A549 (cell line): ENCODE measurements around the gene GRIP2. TPM values are rescaled to one million over a fixed set of nuclear protein-coding genes. Genes with fewer than 3 reads are reported as not detected.

Experiments used
- ATAC-seq, 2 experiments: fragments of 200-7000 bp in 1 of 2; fragments of >200 bp in 1 of 2; cut with Nextera tagmentation in 1 of 2; cut with Tn5 transposase in 1 of 2; 3 replicates each; pipeline versions ENCODE4 v1.8.0 to v1.9.1; 2018 to 2020; ENCODE audit warnings: mild to moderate bottlenecking in 1 of 2, moderate library complexity in 1 of 2
- CTCF ChIA-PET: fragments of 300-600 bp; sonication (Branson Sonifier 250); formaldehyde crosslinking; extraction: SDS; loops from one replicate; lab custom pipeline; 2021; ENCODE audit warnings: antibody characterized with exemption, inconsistent platforms; lab: Yijun Ruan, JAX
- POLR2A ChIA-PET: fragments of 350-600 bp; formaldehyde crosslinking; extraction: SDS; loops from one replicate; lab custom pipeline; 2021; ENCODE audit warnings: antibody characterized with exemption, inconsistent platforms; lab: Yijun Ruan, JAX
- DNase-seq, 2 experiments: peaks; one replicate each; pipeline versions ENCODE4 v3.0.0 to v3.0.0-alpha.2; 2011 to 2016; ENCODE audit warnings: low read depth in 1 of 2, low spot score in 1 of 2
- FAIRE-seq: peaks from 2 replicates; lab custom pipeline; 2011; peaks lifted over from hg19 to GRCh38; lab: Jason Lieb, UNC
- H3K27ac ChIP-seq, 2 experiments: fragments of >200 bp; sonication (Bioruptor Twin); formaldehyde crosslinking; 3 replicates each; pipeline ENCODE4 v1.5.1; 2016 to 2017
- H3K4me1 ChIP-seq: fragments of >200 bp; sonication (Bioruptor Twin); formaldehyde crosslinking; 3 replicates; pipeline ENCODE4 v1.6.1; 2016
- H3K4me2 ChIP-seq: fragments of >200 bp; sonication (Bioruptor Twin); formaldehyde crosslinking; 3 replicates; pipeline ENCODE4 v1.6.1; 2016
- H3K4me3 ChIP-seq: fragments of >200 bp; sonication (Bioruptor Twin); formaldehyde crosslinking; 3 replicates; pipeline ENCODE4 v1.5.1; 2016
- H3K9me3 ChIP-seq: fragments of >200 bp; sonication (Bioruptor Twin); formaldehyde crosslinking; 3 replicates; pipeline ENCODE4 v1.6.1; 2016
- CBX8 ChIP-seq: fragments of 200-600 bp; sonication (generic); IDR thresholded peaks from 2 replicates; pipeline ENCODE4 v1.6.1; 2016
- CEBPB ChIP-seq, 2 experiments: fragments of >200 bp in 1 of 2; sonication (Bioruptor Twin) in 1 of 2; formaldehyde crosslinking in 1 of 2; IDR thresholded peaks; 2 replicates each; pipeline ENCODE4 v1.6.1; 2012 to 2016
- CHD4 ChIP-seq: fragments of 200-600 bp; sonication (generic); IDR thresholded peaks from 2 replicates; pipeline ENCODE4 v1.6.1; 2016; ENCODE audit warnings: antibody characterized with exemption, mild to moderate bottlenecking, borderline replicate concordance
- CTCF ChIP-seq: fragments of >200 bp; sonication (Bioruptor Twin); formaldehyde crosslinking; IDR thresholded peaks from 3 replicates; pipeline ENCODE4 v1.5.1; 2016
- EHF ChIP-seq: fragments of 250-450 bp; sonication (Bioruptor Pico); IDR thresholded peaks from 2 replicates; pipeline ENCODE4 v1.5.0; 2020; ENCODE audit warnings: mild to moderate bottlenecking
- ESRRA ChIP-seq: fragments of 150-350 bp; IDR thresholded peaks from 2 replicates; pipeline ENCODE4 v1.6.1; 2014; ENCODE audit warnings: mild to moderate bottlenecking, low read length, borderline replicate concordance
- FOSB ChIP-seq: fragments of 250-450 bp; sonication (Bioruptor Pico); IDR thresholded peaks from 2 replicates; pipeline ENCODE4 v1.5.0; 2020; ENCODE audit warnings: mild to moderate bottlenecking, moderate library complexity
- GATA3 ChIP-seq: IDR thresholded peaks from 2 replicates; pipeline ENCODE4 v1.6.1; 2012; ENCODE audit warnings: borderline replicate concordance
- HDAC2 ChIP-seq: fragments of 200-600 bp; sonication (generic); IDR thresholded peaks from 2 replicates; pipeline ENCODE4 v1.6.1; 2016
- HOXA7 ChIP-seq: fragments of 250-450 bp; sonication (Bioruptor Pico); IDR thresholded peaks from 2 replicates; pipeline ENCODE4 v1.5.0; 2020; ENCODE audit warnings: mild to moderate bottlenecking, moderate library complexity
- HOXB13 ChIP-seq: fragments of 250-450 bp; sonication (Bioruptor Pico); IDR thresholded peaks from 2 replicates; pipeline ENCODE4 v1.5.0; 2020; ENCODE audit warnings: low read depth, mild to moderate bottlenecking, moderate library complexity
- HOXB5 ChIP-seq: fragments of 250-450 bp; sonication (Bioruptor Pico); IDR thresholded peaks from 2 replicates; pipeline ENCODE4 v1.5.0; 2020; ENCODE audit warnings: mild to moderate bottlenecking, moderate library complexity
- JUN ChIP-seq, 2 experiments: fragments of >200 bp; sonication (Bioruptor Twin); formaldehyde crosslinking; IDR thresholded peaks; 2 replicates in 1 of 2; 3 replicates in 1 of 2; pipeline ENCODE4 v1.6.1; 2016 to 2017
- JUNB ChIP-seq: fragments of >200 bp; sonication (Bioruptor Twin); formaldehyde crosslinking; IDR thresholded peaks from 2 replicates; pipeline ENCODE4 v1.6.1; 2016
- KDM1A ChIP-seq: fragments of 200-600 bp; sonication (generic); IDR thresholded peaks from 2 replicates; pipeline ENCODE4 v1.6.1; 2016; ENCODE audit warnings: low read depth, mild to moderate bottlenecking
- KDM5A ChIP-seq: fragments of 200-600 bp; sonication (generic); IDR thresholded peaks from 2 replicates; pipeline ENCODE4 v1.6.1; 2016; ENCODE audit warnings: antibody characterized with exemption, mild to moderate bottlenecking
- MAFK ChIP-seq: fragments of 450-650 bp; IDR thresholded peaks from 2 replicates; pipeline ENCODE4 v1.6.1; 2014; ENCODE audit not compliant: partially characterized antibody
- MAZ ChIP-seq: fragments of 150-350 bp; IDR thresholded peaks from 2 replicates; pipeline ENCODE4 v1.6.1; 2014; ENCODE audit warnings: antibody characterized with exemption, low read depth, low read length, borderline replicate concordance
- POLR2AphosphoS2 ChIP-seq: conservative IDR thresholded peaks from 2 replicates; pipeline ENCODE4 v1.6.1; 2012; ENCODE audit warnings: low read length, improper control_type of control experiment, inconsistent platforms
- RAD21 ChIP-seq, 2 experiments: fragments of >200 bp in 1 of 2; sonication (Bioruptor Twin) in 1 of 2; formaldehyde crosslinking in 1 of 2; IDR thresholded peaks in 1 of 2; conservative IDR thresholded peaks in 1 of 2; 2 replicates in 1 of 2; 3 replicates in 1 of 2; pipeline ENCODE4 v1.6.1; 2012 to 2018; ENCODE audit warnings: inconsistent platforms in 1 of 2
- RCOR1 ChIP-seq: fragments of 150-350 bp; IDR thresholded peaks from 2 replicates; pipeline ENCODE4 v1.6.1; 2014; ENCODE audit warnings: antibody characterized with exemption, low read length, low read depth
- REST ChIP-seq: fragments of 200-600 bp; sonication (generic); IDR thresholded peaks from 2 replicates; pipeline ENCODE4 v1.6.1; 2016; ENCODE audit warnings: antibody characterized with exemption, mild to moderate bottlenecking, moderate library complexity
- SMC3 ChIP-seq: fragments of >200 bp; sonication (Bioruptor Twin); formaldehyde crosslinking; IDR thresholded peaks from 3 replicates; pipeline ENCODE4 v1.6.1; 2018; ENCODE audit warnings: inconsistent platforms
- ZC3H11A ChIP-seq: fragments of 450-650 bp; IDR thresholded peaks from 2 replicates; pipeline ENCODE4 v1.6.1; 2014; ENCODE audit warnings: antibody characterized with exemption, mild to moderate bottlenecking
- ZFP36 ChIP-seq: fragments of 450-650 bp; IDR thresholded peaks from 2 replicates; pipeline ENCODE4 v1.6.1; 2014; ENCODE audit warnings: borderline replicate concordance; ENCODE audit not compliant: partially characterized antibody
- ZNF302 ChIP-seq: fragments of 250-450 bp; sonication (Bioruptor Pico); IDR thresholded peaks from 2 replicates; pipeline ENCODE4 v1.9.0; 2021; ENCODE audit warnings: inconsistent platforms, mild to moderate bottlenecking, moderate library complexity
- WGBS: methylation state at CpG from one replicate; pipeline ENCODE4 v1.1.6; 2017; ENCODE audit errors: missing lambda C conversion rate; 5-methylcytosine and 5-hydroxymethylcytosine counted together
- polyA plus RNA-seq, 4 experiments: library from polyadenylated mRNA; depleted of rRNA in 3 of 4; stranded (reverse); fragments of >200 nt; fragmentation: RNase III in 1 of 4; extraction: RNeasy Plus Mini Kit Qiagen cat#74134 plus additional on column Dnase treatment in 1 of 4; gene quantifications; 2 replicates in 3 of 4; 3 replicates in 1 of 4; pipeline ENCODE4 v1.2.3, GENCODE V29; 2011 to 2017
- TF ChIP-seq, protein P1 (sequence below): fragments of >200 bp; sonication (Bioruptor Twin); formaldehyde crosslinking; IDR thresholded peaks from 3 replicates; pipeline ENCODE4 v1.6.1; 2016

Gene GRIP2
- polyA plus RNA-seq, 2 of the 4 experiments (the other 2 are of a cell fraction) = 0.56 to 1.6 TPM

DNA sequence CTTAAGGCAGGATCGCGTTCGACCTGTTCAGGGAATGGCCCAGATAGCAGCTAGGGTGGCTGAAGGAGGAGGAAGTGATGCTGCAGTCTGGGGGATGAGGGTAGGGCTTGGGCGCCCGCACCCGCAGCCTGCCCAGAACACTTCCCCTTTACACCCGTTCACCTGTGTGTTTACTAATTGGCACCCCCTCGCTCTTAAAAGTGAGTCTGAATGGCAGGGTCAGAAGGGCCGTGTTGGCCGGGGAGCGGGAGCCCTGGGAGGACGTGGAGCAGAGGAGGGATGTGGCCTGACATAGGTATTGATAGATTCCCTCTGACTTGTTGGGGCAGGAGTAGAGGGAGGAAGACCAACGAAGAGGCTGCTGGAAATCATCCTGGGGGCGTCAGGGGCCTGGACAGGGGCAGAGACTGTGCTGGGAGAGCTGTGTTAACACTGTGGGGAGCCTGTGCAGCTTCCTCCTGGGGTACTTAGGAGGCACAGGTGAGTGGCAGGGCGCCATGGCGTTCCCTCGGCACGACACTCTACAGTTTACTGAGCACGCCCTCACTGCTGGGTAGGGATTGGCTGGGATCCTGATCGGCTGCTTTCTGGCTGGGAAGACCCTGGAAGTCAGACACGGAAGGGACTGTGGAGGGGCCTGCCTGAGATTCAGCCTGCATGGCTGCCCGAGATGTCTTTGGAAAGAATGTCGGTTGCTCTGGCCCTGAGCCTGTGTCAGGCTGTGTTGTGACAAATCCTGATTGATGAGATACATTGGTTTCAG, 86.1 kb downstream of the GRIP2 start:
- WGBS = 86% methylated on average over 23 of the region's 23 CpGs
- TF ChIP-seq CBX8 = no peak
- TF ChIP-seq MAFK = no peak
- TF ChIP-seq HDAC2 = no peak
- TF ChIP-seq SMC3 = no peak
- TF ChIP-seq CEBPB (IDR thresholded peaks at IDR 0.05) = no peak
- TF ChIP-seq ESRRA = no peak
- TF ChIP-seq CTCF = no peak
- TF ChIP-seq GATA3 = no peak
- no peak for TF ChIP-seq POLR2AphosphoS2
- TF ChIP-seq EHF (CRISPR knock-in tag) = no peak
- ATAC-seq = no peak
- FAIRE-seq = no peak
- ChIA-PET CTCF (interaction anchor here (0.6 to 3.5 kb wide), 7 partner anchors 8 to 867 kb away, joined by 3 to 23 read pairs (median 16); partner anchors contain the start of gene SLC6A6), POLR2A (interaction anchor here (1.4 kb wide), 1 partner anchor 49 kb away, joined by 5 read pairs; no protein-coding TSS in a partner anchor)
- H3K9me3 ChIP-seq = 0 out of 3 replicates have a peak, but pooled peaks cover 4% of the 10 kb centered on the region
- H3K4me2 ChIP-seq = peak overlapping the region; percentile 92
- peaks cover 72% of the 10 kb centered on the region for H3K4me1 ChIP-seq
- H3K4me3 ChIP-seq = 0 out of 3 replicates have a peak overlapping the region, but pooled peaks have one; percentile 1
- peak overlapping the region; percentile 90 to 97 for H3K27ac ChIP-seq
- no peak for DNase-seq

- 0 out of 3 replicates have a peak, but pooled peaks cover 4% of the 10 kb centered on the region for H3K9me3 ChIP-seq
- 12% methylated on average over 23 of the region's 25 CpGs for WGBS
- ChIA-PET POLR2A (interaction anchor here (0.6 to 1.7 kb wide), 10 partner anchors 14 to 274 kb away, joined by 3 to 13 read pairs (median 4); partner anchors contain the start of genes LSM3, SLC6A6 and XPC), CTCF (interaction anchor here (0.8 to 3.5 kb wide), 14 partner anchors 9 to 250 kb away, joined by 3 to 23 read pairs (median 4); partner anchors contain the start of gene SLC6A6)
- H3K4me2 ChIP-seq = peak overlapping the region; percentile 92
- H3K4me1 ChIP-seq = peaks cover 62% of the 10 kb centered on the region
- FAIRE-seq (no peak), ATAC-seq (peak; percentile 69 to 78), DNase-seq (peak; percentile 83 to 88)
- H3K4me3 ChIP-seq = peak overlapping the region; percentile 32; the same call in 1 of the 3 replicates
- peak overlapping the region; percentile 90 to 97 for H3K27ac ChIP-seq
- TF ChIP-seq CHD4 (peak; percentile 81; the same call in 1 of the 2 replicates), HOXA7 (no peak), MAZ (no peak), FOSB (CRISPR knock-in tag) (no peak), JUN (IDR thresholded peaks at IDR 0.05) (peak; percentile 13 to 57; a peak in 3 of 5 replicates), ZC3H11A (no peak), HOXB13 (CRISPR knock-in tag) (peak; percentile 26; the same call in 1 of the 2 replicates), HOXB5 (CRISPR knock-in tag) (no peak), RCOR1 (no peak), RAD21 (conservative IDR thresholded peaks at IDR 0.05 in 1 of 2, IDR thresholded peaks at IDR 0.05 in 1 of 2) (peak in 1 of 2 experiments; percentile 33; a peak in 2 of 5 replicates), ZNF302 (CRISPR knock-in tag) (no peak), KDM1A (peak; percentile 90), KDM5A (no peak), POLR2AphosphoS2 (no peak), REST (no peak), ZFP36 (no peak), GATA3 (peak; percentile 57; the same call in 1 of the 2 replicates), ESRRA (peak; percentile 90; the same call in 1 of the 2 replicates), JUNB (no peak; the same call in 1 of the 2 replicates), EHF (CRISPR knock-in tag) (no peak)
- TF ChIP-seq, protein P1, sequence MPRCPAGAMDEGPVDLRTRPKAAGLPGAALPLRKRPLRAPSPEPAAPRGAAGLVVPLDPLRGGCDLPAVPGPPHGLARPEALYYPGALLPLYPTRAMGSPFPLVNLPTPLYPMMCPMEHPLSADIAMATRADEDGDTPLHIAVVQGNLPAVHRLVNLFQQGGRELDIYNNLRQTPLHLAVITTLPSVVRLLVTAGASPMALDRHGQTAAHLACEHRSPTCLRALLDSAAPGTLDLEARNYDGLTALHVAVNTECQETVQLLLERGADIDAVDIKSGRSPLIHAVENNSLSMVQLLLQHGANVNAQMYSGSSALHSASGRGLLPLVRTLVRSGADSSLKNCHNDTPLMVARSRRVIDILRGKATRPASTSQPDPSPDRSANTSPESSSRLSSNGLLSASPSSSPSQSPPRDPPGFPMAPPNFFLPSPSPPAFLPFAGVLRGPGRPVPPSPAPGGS = no peak
Measured at GRCh38 chr3:14452740-14453710, 87.1 kb downstream of the GRIP2 start.
